GM21737 (cell line): ENCODE data around the gene SMIM34.
"Not testable (repeated sequence)": the region's sequence is repeated elsewhere in the genome, so short reads cannot be mapped to it uniquely, and the experiment has no call there.

Experiments used
- ATAC-seq: cut with Tn5 transposase; IDR thresholded peaks from one replicate; pipeline ENCODE4 v1.9.1; 2021; ENCODE audit warnings: mild to moderate bottlenecking, moderate library complexity; ENCODE audit not compliant: unreplicated experiment

SMIM34 gene

DNA sequence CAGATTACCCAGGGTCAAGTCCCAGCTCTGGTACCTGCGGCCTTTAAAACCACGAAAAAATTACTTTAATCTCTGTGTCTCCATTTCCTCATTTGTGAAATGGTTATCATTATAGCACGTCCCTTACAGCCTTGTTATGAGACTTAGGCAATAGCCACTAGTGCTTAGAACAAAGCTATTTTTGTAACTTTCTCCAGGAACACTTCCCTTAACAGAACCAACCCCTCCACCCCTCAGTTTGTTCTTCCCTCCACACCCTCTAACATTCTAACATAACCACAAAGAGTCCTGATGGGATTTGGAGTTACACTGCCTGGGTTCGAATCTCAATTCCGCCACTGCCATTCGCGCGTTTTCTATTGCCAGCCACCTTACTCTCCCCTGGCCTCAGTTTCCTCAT, 49.3 kb downstream of the SMIM34 start:
- ATAC-seq, result not testable (repeated sequence)

DNA sequence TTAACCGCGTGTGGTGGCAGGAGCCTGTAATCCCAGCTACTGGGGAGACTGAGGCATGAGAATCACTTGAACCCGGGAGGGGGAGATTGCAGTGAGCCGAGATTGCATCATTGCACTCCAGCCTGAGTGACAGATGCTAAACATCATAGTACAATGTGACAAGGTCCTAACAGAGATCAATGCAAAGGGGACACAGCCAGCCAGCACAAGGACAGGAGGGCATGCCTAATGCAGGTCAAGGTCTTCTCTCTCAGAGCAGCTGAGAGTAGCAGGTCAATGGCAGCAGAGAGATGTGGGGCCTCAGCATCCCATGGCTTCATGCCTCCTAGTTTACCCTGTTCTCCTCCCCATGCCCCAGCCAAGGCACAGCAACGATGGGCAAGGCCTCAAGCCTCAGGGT, 51.4 kb downstream of the SMIM34 start:
- no peak for ATAC-seq

GRCh38 chr21:34369741-34370140, 54.0 kb downstream of the SMIM34 start:
- ATAC-seq, result no peak
